Kidney (tissue), 14 donors: ENCODE results near the gene MLH3. TPM values are rescaled to one million over a fixed set of nuclear protein-coding genes. Genes with fewer than 3 reads are reported as not detected.

Experiments used
- DNase-seq, 5 donors: peaks; one replicate each; pipeline ENCODE4 v3.0.0-alpha.2; 2013 to 2020
- FAIRE-seq: peaks from 2 replicates; lab custom pipeline; 2012; peaks lifted over from hg19 to GRCh38; lab: Jason Lieb, UNC
- H3K27ac ChIP-seq, 2 donors: one replicate each; pipeline ENCODE4 v1.7.0; 2013; ENCODE audit warnings: low read depth in 2 of 2, low read length in 2 of 2, inconsistent platforms in 1 of 2
- H3K27me3 ChIP-seq: one replicate; pipeline ENCODE4 v1.7.1; 2013; ENCODE audit warnings: low read length, inconsistent platforms; ENCODE audit not compliant: control insufficient read depth, insufficient read depth
- H3K36me3 ChIP-seq, 3 donors: one replicate each; pipeline versions ENCODE4 v1.7.0 to v1.7.1; 2013; ENCODE audit warnings: low read length in 3 of 3, control low read depth in 1 of 3, inconsistent platforms in 1 of 3; ENCODE audit not compliant: insufficient read depth in 3 of 3, control insufficient read depth in 2 of 3
- H3K4me1 ChIP-seq, 3 donors: one replicate each; pipeline versions ENCODE4 v1.7.0 to v1.7.1; 2013; ENCODE audit warnings: low read length in 3 of 3, inconsistent platforms in 1 of 3, low read depth in 1 of 3; ENCODE audit not compliant: control insufficient read depth in 2 of 3, insufficient read depth in 2 of 3
- H3K4me3 ChIP-seq, 3 donors: one replicate each; pipeline versions ENCODE4 v1.7.0 to v1.8.1; 2013; ENCODE audit warnings: low read length in 3 of 3, control low read depth in 1 of 3, inconsistent platforms in 1 of 3
- H3K9ac ChIP-seq, 3 donors: one replicate each; pipeline versions ENCODE4 v1.7.0 to v1.7.1; 2013; ENCODE audit warnings: low read length in 3 of 3, control low read depth in 1 of 3, inconsistent platforms in 1 of 3
- H3K9me3 ChIP-seq, 3 donors: one replicate each; pipeline versions ENCODE4 v1.7.0 to v1.7.1; 2013; ENCODE audit warnings: low read length in 3 of 3, control low read depth in 1 of 3, inconsistent platforms in 1 of 3; ENCODE audit not compliant: control insufficient read depth in 2 of 3, insufficient read depth in 1 of 3
- CTCF ChIP-seq: IDR thresholded peaks from 3 replicates; pipeline ENCODE4 v1.5.1; 2012; ENCODE audit warnings: mild to moderate bottlenecking, moderate library complexity, borderline replicate concordance; ENCODE audit not compliant: insufficient read depth; ENCODE audit errors: extremely low read depth
- intact Hi-C: fragments of 100-400 bp; cut with DNase I; formaldehyde crosslinking; loops from one replicate; pipeline ENCODE4 v1.11.1; 2022
- polyA plus RNA-seq: library from polyadenylated mRNA; stranded (reverse); fragments of 350-450 nt; fragmentation: Illumina TruSeq; extraction: RNeasy Lipid Tissue Mini Kit (QIAGEN cat#74804); gene quantifications from one replicate; pipeline ENCODE4 v1.2.3, GENCODE V29; 2014; ENCODE audit warnings: low read depth, low replicate concordance; ENCODE audit not compliant: insufficient read depth
- total RNA-seq: library from RNA; stranded (reverse); fragmentation: NEBNext Ultra II Directional; extraction: Animal tissue kit (Norgen Biotek cat#: 25700); gene quantifications from one replicate; pipeline ENCODE4 v1.2.1, GENCODE V29; 2021
- donor health status: control.
- donor health status: control.
- donor health status: control.
- donor health status: control.
- donor health status: control.
- donor health status: DM: yes; HTN: yes; CAD: no.
- donor health status: Normal renal cell carcinoma (clear cell type).

Gene MLH3
- total and polyA plus RNA-seq, 2 donors from 2014 or later: 21.7 to 31.2 TPM

DNA sequence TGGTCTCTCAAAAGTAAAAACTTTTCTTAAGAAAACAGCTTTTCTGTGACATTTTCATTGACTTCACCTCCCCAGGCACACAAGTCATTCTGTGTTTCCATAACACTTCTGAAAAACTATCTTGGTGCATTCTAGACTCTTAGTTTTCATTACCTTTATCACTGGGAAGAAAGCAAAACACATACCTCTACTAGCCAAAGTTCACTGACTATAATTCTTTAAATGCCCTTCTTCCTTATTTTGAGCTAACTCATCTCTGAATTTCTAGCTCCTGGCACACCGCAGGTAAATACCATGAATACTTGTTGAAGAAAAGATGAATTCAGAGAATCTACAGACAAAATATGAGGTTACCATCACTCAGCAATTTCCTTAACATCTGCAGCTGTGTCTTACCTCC lies 21.1 kb downstream of the MLH3 start:
- Histone ChIP-seq H3K9ac (no peak overlapping the region), H3K36me3 (peaks cover 0 to 20% (median 13%) of the 10 kb centered on the region in 3 donors), H3K27me3 (no peaks in the 10 kb centered on the region), H3K9me3 (no peaks in the 10 kb centered on the region), H3K4me3 (no peak overlapping the region), H3K27ac (no peak overlapping the region), H3K4me1 (no peaks in the 10 kb centered on the region)
- DNase-seq (no peak), FAIRE-seq (no peak)
- intact Hi-C loops: no loop called here
- no peak for TF ChIP-seq CTCF

GRCh38 chr14:75025876-75026275 lies 25.4 kb downstream of the MLH3 start:
- H3K9ac ChIP-seq: no peak overlapping the region
- DNase-seq (no peak), FAIRE-seq (no peak)
- intact Hi-C loops: no loop called here
- TF ChIP-seq CTCF: no peak
- H3K4me1 ChIP-seq: no peaks in the 10 kb centered on the region
- H3K4me3 ChIP-seq: no peak overlapping the region
- H3K27ac ChIP-seq: no peak overlapping the region
- no peaks in the 10 kb centered on the region for H3K27me3 ChIP-seq
- peaks cover 0 to 34% (median 18%) of the 10 kb centered on the region in 3 donors for H3K36me3 ChIP-seq
- no peaks in the 10 kb centered on the region for H3K9me3 ChIP-seq

DNA sequence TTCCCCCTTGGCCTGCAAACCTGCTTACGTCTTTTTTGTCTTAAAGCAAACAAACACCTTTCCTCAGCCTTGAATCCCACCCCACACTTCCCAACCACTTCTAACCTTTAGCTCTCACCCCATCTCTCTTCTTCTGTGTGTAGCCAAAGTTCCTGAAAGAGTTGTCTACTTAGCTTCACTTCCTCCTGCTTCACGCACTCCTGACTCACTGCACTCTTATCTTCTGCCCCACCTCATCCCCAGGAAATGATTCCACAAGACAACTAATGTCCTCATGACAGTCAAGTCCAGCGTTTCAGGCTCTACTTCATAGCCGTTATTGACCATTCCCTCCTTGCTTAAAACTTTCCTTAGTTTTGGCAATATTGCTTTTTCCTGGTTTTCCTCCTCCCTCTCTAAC lies 26.2 kb downstream of the MLH3 start:
- Histone ChIP-seq H3K9me3 (no peaks in the 10 kb centered on the region), H3K4me1 (no peaks in the 10 kb centered on the region), H3K36me3 (peaks cover 3 to 34% (median 16%) of the 10 kb centered on the region in 3 donors), H3K27ac (no peak overlapping the region), H3K4me3 (no peak overlapping the region), H3K9ac (no peak overlapping the region), H3K27me3 (no peaks in the 10 kb centered on the region)
- FAIRE-seq: no peak
- DNase-seq: no peak
- TF ChIP-seq CTCF: no peak
- intact Hi-C loops: no loop called here

GRCh38 chr14:75023108-75023507 lies 28.2 kb downstream of the MLH3 start:
- H3K9me3 ChIP-seq: no peaks in the 10 kb centered on the region
- TF ChIP-seq CTCF: no peak
- H3K27me3 ChIP-seq: no peaks in the 10 kb centered on the region
- DNase-seq (no peak), FAIRE-seq (no peak)
- no peak overlapping the region for H3K9ac ChIP-seq
- no peak overlapping the region for H3K4me3 ChIP-seq
- H3K4me1 ChIP-seq: peaks cover 0 to 5% (median 1%) of the 10 kb centered on the region in 3 donors
- intact Hi-C loops: no loop called here
- peaks cover 3 to 34% (median 19%) of the 10 kb centered on the region in 3 donors for H3K36me3 ChIP-seq
- H3K27ac ChIP-seq: no peak overlapping the region
